RWPE2 (cell line): ENCODE results near the gene PARL.

Experiments used
- ATAC-seq: fragments of 200-7000 bp; cut with Tn5 transposase; 3 replicates; pipeline ENCODE4 v1.9.1; 2021; ENCODE audit warnings: low read depth
- DNase-seq: peaks from one replicate; pipeline ENCODE4 v3.0.0-alpha.2; 2020; ENCODE audit warnings: low spot score
- H3K27ac ChIP-seq: fragments of 450-650 bp; 2 replicates; pipeline ENCODE4 v1.5.1; 2017; ENCODE audit warnings: mild to moderate bottlenecking; ENCODE audit not compliant: poor library complexity, severe bottlenecking
- H3K27me3 ChIP-seq: fragments of 250-450 bp; sonication (Bioruptor Pico); 2 replicates; pipeline ENCODE4 v1.5.1; 2021; ENCODE audit warnings: mild to moderate bottlenecking, moderate library complexity; ENCODE audit not compliant: insufficient read depth, poor library complexity, severe bottlenecking
- H3K36me3 ChIP-seq: fragments of 250-450 bp; sonication (Bioruptor Pico); 2 replicates; pipeline ENCODE4 v1.5.1; 2020; ENCODE audit warnings: low read depth, mild to moderate bottlenecking, moderate library complexity
- H3K4me1 ChIP-seq: fragments of 250-450 bp; sonication (Bioruptor Pico); 2 replicates; pipeline ENCODE4 v1.5.1; 2021; ENCODE audit warnings: mild to moderate bottlenecking, moderate library complexity; ENCODE audit not compliant: insufficient read depth, poor library complexity, severe bottlenecking
- H3K4me3 ChIP-seq: fragments of 250-450 bp; sonication (Bioruptor Pico); 2 replicates; pipeline ENCODE4 v1.5.1; 2021; ENCODE audit warnings: mild to moderate bottlenecking, moderate library complexity; ENCODE audit not compliant: severe bottlenecking
- H3K9me3 ChIP-seq: fragments of 250-450 bp; sonication (Bioruptor Pico); 2 replicates; pipeline ENCODE4 v1.5.1; 2021; ENCODE audit warnings: mild to moderate bottlenecking, moderate library complexity; ENCODE audit not compliant: severe bottlenecking
- CTCF ChIP-seq: fragments of 450-650 bp; IDR thresholded peaks from one replicate; pipeline ENCODE4 v1.5.1; 2017; ENCODE audit warnings: mild to moderate bottlenecking, moderate library complexity; ENCODE audit not compliant: poor library complexity, severe bottlenecking

PARL gene

GRCh38 chr3:183854318-183855035 lies 30.2 kb downstream of the PARL start:
- Histone ChIP-seq H3K27me3 (no peaks in the 10 kb centered on the region), H3K9me3 (no peaks in the 10 kb centered on the region), H3K4me1 (no peaks in the 10 kb centered on the region), H3K27ac (no peak overlapping the region), H3K4me3 (no peak overlapping the region), H3K36me3 (peaks cover 57% of the 10 kb centered on the region)
- no peak for TF ChIP-seq CTCF
- DNase-seq (no peak), ATAC-seq (no peak)

DNA sequence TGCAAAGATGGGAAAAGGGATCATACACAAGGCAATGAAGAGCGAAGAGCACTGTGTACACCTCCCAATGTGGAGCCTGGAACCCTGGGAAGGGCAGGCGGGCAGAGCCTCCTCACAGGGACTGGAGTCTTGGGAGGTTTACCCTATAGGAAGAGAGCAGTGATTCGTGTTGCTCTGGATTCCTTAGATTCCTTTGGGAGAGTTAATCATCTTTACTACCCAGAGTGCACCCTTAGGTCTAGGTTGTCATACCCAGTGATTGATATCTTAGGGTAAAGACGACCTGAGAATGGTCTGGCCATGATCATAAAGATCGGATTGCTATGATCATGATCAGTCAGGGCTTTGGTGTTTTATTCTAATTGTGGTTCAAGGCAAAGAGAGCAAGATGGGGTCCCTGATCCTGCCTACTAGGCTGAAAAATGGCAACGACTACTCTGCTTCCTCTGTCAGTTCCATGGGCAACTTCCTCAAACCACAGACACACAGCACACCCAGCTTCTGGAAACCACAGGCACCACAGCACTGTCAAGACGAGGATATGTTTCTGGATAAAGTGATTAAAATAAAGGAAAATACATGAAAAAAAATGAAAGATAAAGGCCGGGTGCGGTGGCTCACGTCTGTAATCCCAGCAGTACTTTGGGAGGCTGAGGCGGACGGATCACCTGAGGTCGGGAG lies 38.9 kb downstream of the PARL start:
- Histone ChIP-seq H3K9me3 (no peaks in the 10 kb centered on the region), H3K27ac (peak overlapping the region; percentile 75), H3K27me3 (no peaks in the 10 kb centered on the region), H3K36me3 (peaks cover 79% of the 10 kb centered on the region), H3K4me3 (no peak overlapping the region), H3K4me1 (peaks cover 22% of the 10 kb centered on the region)
- TF ChIP-seq CTCF = no peak
- ATAC-seq (peak; percentile 81), DNase-seq (no peak)

GRCh38 chr3:183845090-183845489 lies 39.6 kb downstream of the PARL start:
- no peak for TF ChIP-seq CTCF
- Histone ChIP-seq H3K27ac (peak overlapping the region; percentile 75), H3K36me3 (peaks cover 79% of the 10 kb centered on the region), H3K4me3 (no peak overlapping the region), H3K9me3 (no peaks in the 10 kb centered on the region), H3K27me3 (no peaks in the 10 kb centered on the region), H3K4me1 (peaks cover 22% of the 10 kb centered on the region)
- no peak for DNase-seq
- peak; percentile 65 for ATAC-seq

DNA sequence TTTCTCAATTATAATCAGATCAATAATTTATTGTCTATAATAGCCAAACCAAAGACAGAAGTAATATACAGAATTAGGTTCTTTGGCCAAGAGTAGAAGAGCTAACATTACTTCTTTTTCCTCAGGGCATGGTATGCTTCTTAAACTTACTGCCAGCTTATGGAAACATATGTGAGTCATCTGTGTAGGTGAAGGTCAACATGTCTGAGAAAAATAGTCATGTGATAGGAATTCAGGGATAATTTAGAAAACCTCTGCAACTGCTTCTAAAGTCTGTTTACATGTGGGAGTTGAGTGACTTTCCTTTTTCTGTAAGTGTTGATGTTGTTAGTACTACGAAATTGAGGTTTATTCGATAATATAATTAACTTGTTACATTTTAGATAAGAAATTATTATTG lies 40.1 kb downstream of the PARL start:
- peak; percentile 87 for ATAC-seq
- Histone ChIP-seq H3K9me3 (no peaks in the 10 kb centered on the region), H3K4me1 (peaks cover 22% of the 10 kb centered on the region), H3K36me3 (peaks cover 80% of the 10 kb centered on the region), H3K4me3 (no peak overlapping the region), H3K27me3 (no peaks in the 10 kb centered on the region), H3K27ac (peak overlapping the region; percentile 75)
- no peak for TF ChIP-seq CTCF
- DNase-seq = no peak

- ATAC-seq (no peak), DNase-seq (no peak)
- Histone ChIP-seq H3K27ac (no peak overlapping the region), H3K9me3 (no peaks in the 10 kb centered on the region), H3K4me1 (peaks cover 8% of the 10 kb centered on the region), H3K36me3 (peaks cover 68% of the 10 kb centered on the region), H3K27me3 (no peaks in the 10 kb centered on the region), H3K4me3 (no peak overlapping the region)
- no peak for TF ChIP-seq CTCF
These were observed 44.9 kb downstream of the PARL start for GRCh38 chr3:183839751-183840150.
